B cell (primary cell): ENCODE data around the gene CFAP20. TPM values are rescaled to one million over a fixed set of nuclear protein-coding genes. Genes with fewer than 3 reads are reported as not detected.

Experiments
- ATAC-seq: fragments of 200-7000 bp; cut with Tn5 transposase; one replicate; pipeline ENCODE4 v1.10.0; 2021; ENCODE audit warnings: low read depth, mild to moderate bottlenecking, moderate number of reproducible peaks, moderate library complexity
- CTCF ChIA-PET: fragments of 350-600 bp; sonication (Branson Sonifier 250); formaldehyde crosslinking; loops from one replicate; lab custom pipeline; 2021; ENCODE audit warnings: antibody characterized with exemption, inconsistent platforms; lab: Charles Lee
- POLR2A ChIA-PET: fragments of 350-600 bp; sonication (Branson Sonifier 250); formaldehyde crosslinking; loops from one replicate; lab custom pipeline; 2021; ENCODE audit warnings: antibody characterized with exemption; lab: Charles Lee
- DNase-seq: peaks from one replicate; pipeline ENCODE4 v3.0.0; 2013
- H2AFZ ChIP-seq: 2 replicates; pipeline ENCODE4 v1.6.1; 2012; ENCODE audit warnings: mild to moderate bottlenecking, low read depth, low read length; ENCODE audit not compliant: insufficient read depth, poor library complexity, severe bottlenecking
- H3K27ac ChIP-seq, 2 donors: 1 replicate in 1 of 2; 2 replicates in 1 of 2; pipeline ENCODE4 v1.5.1; 2012 to 2013; ENCODE audit warnings: low read length in 2 of 2, mild to moderate bottlenecking in 2 of 2, moderate library complexity in 1 of 2
- H3K27me3 ChIP-seq, 4 experiments: fragments of 200-600 bp in 1 of 4; sonication (generic) in 1 of 4; replicated peaks in 1 of 4; 1 replicate in 2 of 4; 2 replicates in 2 of 4; pipeline versions ENCODE4 v1.6.1 to v1.7.0; 2013 to 2016; ENCODE audit warnings: low read length in 3 of 4, mild to moderate bottlenecking in 2 of 4, mixed read lengths in 1 of 4, moderate library complexity in 1 of 4; ENCODE audit not compliant: insufficient read depth in 4 of 4, control insufficient read depth in 3 of 4; ENCODE audit errors: control extremely low read depth in 1 of 4
- H3K36me3 ChIP-seq, 2 experiments: replicated peaks in 1 of 2; 1 replicate in 1 of 2; 2 replicates in 1 of 2; pipeline versions ENCODE4 v1.6.1 to v1.7.1; 2013; ENCODE audit warnings: low read length in 1 of 2; ENCODE audit not compliant: insufficient read depth in 2 of 2, control insufficient read depth in 1 of 2; ENCODE audit errors: control extremely low read depth in 1 of 2, extremely low read depth in 1 of 2
- H3K4me1 ChIP-seq, 2 donors: fragments of 200-600 bp in 1 of 2; sonication (generic) in 1 of 2; 1 replicate in 1 of 2; 2 replicates in 1 of 2; pipeline versions ENCODE4 v1.5.1 to v1.6.1; 2013 to 2017; ENCODE audit warnings: low read length in 2 of 2; ENCODE audit not compliant: control insufficient read depth in 2 of 2, insufficient read depth in 2 of 2
- H3K4me2 ChIP-seq: replicated peaks from 2 replicates; pipeline ENCODE3; 2012; ENCODE audit warnings: mild to moderate bottlenecking, low read depth, low read length; ENCODE audit not compliant: poor library complexity, severe bottlenecking
- H3K4me3 ChIP-seq, 5 experiments: fragments of 200-600 bp in 1 of 5; sonication (generic) in 1 of 5; 1 replicate in 3 of 5; 2 replicates in 2 of 5; pipeline versions ENCODE4 v1.5.1 to v1.7.0; 2011 to 2016; ENCODE audit warnings: low read length in 4 of 5, mild to moderate bottlenecking in 4 of 5, low read depth in 2 of 5, control low read depth in 1 of 5, moderate library complexity in 1 of 5; ENCODE audit not compliant: insufficient read depth in 1 of 5; ENCODE audit errors: control extremely low read depth in 1 of 5, extremely low read depth in 1 of 5
- H3K79me2 ChIP-seq: fragments of 200-600 bp; sonication (generic); one replicate; pipeline ENCODE4 v1.6.0; 2016; ENCODE audit warnings: low read length; ENCODE audit not compliant: control insufficient read depth, insufficient read depth
- H3K9ac ChIP-seq: fragments of 200-600 bp; sonication (generic); 2 replicates; pipeline ENCODE4 v1.6.1; 2017; ENCODE audit warnings: mild to moderate bottlenecking, low read length, moderate library complexity
- H3K9me3 ChIP-seq, 3 donors: one replicate each; pipeline versions ENCODE4 v1.6.1 to v1.7.1; 2013; ENCODE audit warnings: low read length in 2 of 3; ENCODE audit not compliant: control insufficient read depth in 2 of 3, insufficient read depth in 1 of 3; ENCODE audit errors: control extremely low read depth in 1 of 3
- H4K20me1 ChIP-seq: 2 replicates; pipeline ENCODE4 v1.6.0; 2012; ENCODE audit warnings: mild to moderate bottlenecking, low read length; ENCODE audit not compliant: insufficient read depth, control insufficient read depth, poor library complexity, severe bottlenecking
- H3K27ac Mint-ChIP-seq: one replicate; pipeline ENCODE4 v1.8.0; 2021; ENCODE audit warnings: mixed read lengths
- H3K27me3 Mint-ChIP-seq: one replicate; pipeline ENCODE4 v1.8.0; 2021; ENCODE audit warnings: mixed read lengths
- H3K4me1 Mint-ChIP-seq: one replicate; pipeline ENCODE4 v1.8.0; 2021; ENCODE audit warnings: mixed read lengths
- H3K4me3 Mint-ChIP-seq: one replicate; pipeline ENCODE4 v1.8.0; 2021; ENCODE audit warnings: mixed read lengths
- H3K9me3 Mint-ChIP-seq: one replicate; pipeline ENCODE4 v1.8.0; 2022; ENCODE audit warnings: mixed read lengths; ENCODE audit not compliant: insufficient read depth
- EZH2 ChIP-seq: IDR thresholded peaks from 2 replicates; pipeline ENCODE4 v1.6.1; 2012; ENCODE audit warnings: borderline replicate concordance, low read depth, mild to moderate bottlenecking, moderate library complexity, low read length; ENCODE audit not compliant: insufficient read depth, poor library complexity, severe bottlenecking
- WGBS: methylation state at CpG from one replicate; pipeline ENCODE4 v1.1.5; 2013; ENCODE audit warnings: missing lambda C conversion rate; ENCODE audit not compliant: insufficient coverage; 5-methylcytosine and 5-hydroxymethylcytosine counted together
- intact Hi-C: fragments of 100-400 bp; cut with micrococcal nuclease; formaldehyde crosslinking; loops from one replicate; pipeline ENCODE4 v1.10.0; 2022
- polyA plus RNA-seq: library from polyadenylated mRNA; depleted of rRNA; stranded (reverse); fragments of >200 nt; gene quantifications from 2 replicates; pipeline ENCODE4 v1.2.3, GENCODE V29; 2012
- total RNA-seq, 2 donors: library from RNA; stranded (reverse); fragments of 120-200 nt in 1 of 2; gene quantifications; 1 replicate in 1 of 2; 2 replicates in 1 of 2; pipeline versions ENCODE4 v1.2.3 to v1.2.4, GENCODE V29; 2013 to 2022
- TF ChIP-seq, protein P1 (sequence below): fragments of 200-600 bp; IDR thresholded peaks from one replicate; pipeline ENCODE4 v1.8.0; 2022; ENCODE audit warnings: antibody characterized with exemption, mild to moderate bottlenecking

CFAP20 gene
- total and polyA plus RNA-seq, 2 donors (not counting 1 experiment from before 2014, with no cell fraction given), result 27.3 to 45.4 TPM

DNA sequence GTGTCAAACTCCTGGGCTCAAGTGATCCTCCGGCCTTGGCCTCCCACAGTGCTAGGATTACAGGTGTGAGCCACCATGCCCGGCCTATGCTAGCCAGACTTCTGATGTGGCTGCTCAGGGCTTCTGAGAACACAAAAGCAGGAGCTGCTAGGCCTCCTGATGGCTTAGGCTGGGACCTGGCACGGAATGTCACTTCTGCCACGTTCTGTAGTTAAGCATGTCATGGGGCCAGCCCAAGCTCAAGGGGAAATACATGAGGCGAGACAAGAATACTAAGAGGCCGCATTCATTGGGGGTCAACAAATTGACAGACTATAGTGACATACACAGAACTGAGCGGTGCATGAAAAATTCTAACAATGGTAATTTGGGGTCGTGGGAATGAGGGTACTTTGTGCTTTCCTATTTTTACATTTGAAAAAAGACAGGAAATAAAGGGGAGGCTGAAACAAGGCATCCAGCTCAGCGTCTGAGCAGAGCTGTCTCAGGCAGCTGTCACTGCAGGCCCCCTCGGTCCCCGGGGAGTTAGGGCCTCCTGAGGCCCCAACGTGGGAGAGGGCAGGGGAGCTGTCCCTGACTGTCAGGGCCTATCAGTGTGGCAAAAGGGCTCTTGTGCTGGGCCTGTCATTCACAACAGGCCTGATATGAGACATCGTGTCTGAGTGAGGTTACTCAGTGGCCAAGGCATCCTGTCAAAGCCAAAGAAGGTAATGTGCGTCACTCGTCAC is 26.4 kb downstream of the CFAP20 start:
- CTCF ChIA-PET, result interaction anchor here (1.4 kb wide), 1 partner anchor 45 kb away, joined by 3 read pairs; no protein-coding TSS in a partner anchor
- no peak for ATAC-seq
- no peak overlapping the region for H3K4me3 Mint-ChIP-seq

DNA sequence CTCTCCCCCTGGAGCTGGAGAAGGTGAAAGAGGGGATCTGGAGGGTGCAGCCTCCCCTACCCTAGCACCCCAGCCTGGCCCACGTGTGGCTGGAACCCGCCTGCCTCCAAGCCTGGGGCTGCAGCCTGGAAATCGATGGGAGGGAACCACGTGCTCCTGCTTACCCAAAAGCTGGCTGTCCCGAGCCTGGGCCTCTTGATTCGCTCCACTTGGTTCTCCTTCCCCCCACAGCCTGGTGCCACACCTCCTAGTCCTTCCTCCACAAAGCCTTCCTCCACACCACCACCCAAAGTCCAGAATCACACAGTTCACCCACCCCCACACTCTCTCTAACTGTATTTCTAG is 29.3 kb downstream of the CFAP20 start:
- no peaks in the 10 kb centered on the region for H3K4me1 ChIP-seq
- H3K27me3 ChIP-seq, result peaks cover 0 to 9% (median 2%) of the 10 kb centered on the region in 4 experiments
- peaks cover 10% of the 10 kb centered on the region for H3K27me3 Mint-ChIP-seq
- DNase-seq, result no peak
- no peak overlapping the region for H3K27ac Mint-ChIP-seq
- no peak overlapping the region for H3K4me3 Mint-ChIP-seq
- intact Hi-C loops, result no loop called here
- no peak overlapping the region for H3K4me2 ChIP-seq
- H3K9me3 Mint-ChIP-seq, result no peaks in the 10 kb centered on the region
- H4K20me1 ChIP-seq, result no peaks in the 10 kb centered on the region
- H3K4me3 ChIP-seq, result no peak overlapping the region
- WGBS, result 86% methylated on average over 6 of the region's 6 CpGs
- no peaks in the 10 kb centered on the region for H3K79me2 ChIP-seq
- no peaks in the 10 kb centered on the region for H3K9me3 ChIP-seq
- no peak overlapping the region for H3K9ac ChIP-seq
- no peaks in the 10 kb centered on the region for H3K4me1 Mint-ChIP-seq
- POLR2A ChIA-PET, result no interaction called here
- no peak overlapping the region for H3K27ac ChIP-seq
- no peak for TF ChIP-seq EZH2
- TF ChIP-seq, protein P1, sequence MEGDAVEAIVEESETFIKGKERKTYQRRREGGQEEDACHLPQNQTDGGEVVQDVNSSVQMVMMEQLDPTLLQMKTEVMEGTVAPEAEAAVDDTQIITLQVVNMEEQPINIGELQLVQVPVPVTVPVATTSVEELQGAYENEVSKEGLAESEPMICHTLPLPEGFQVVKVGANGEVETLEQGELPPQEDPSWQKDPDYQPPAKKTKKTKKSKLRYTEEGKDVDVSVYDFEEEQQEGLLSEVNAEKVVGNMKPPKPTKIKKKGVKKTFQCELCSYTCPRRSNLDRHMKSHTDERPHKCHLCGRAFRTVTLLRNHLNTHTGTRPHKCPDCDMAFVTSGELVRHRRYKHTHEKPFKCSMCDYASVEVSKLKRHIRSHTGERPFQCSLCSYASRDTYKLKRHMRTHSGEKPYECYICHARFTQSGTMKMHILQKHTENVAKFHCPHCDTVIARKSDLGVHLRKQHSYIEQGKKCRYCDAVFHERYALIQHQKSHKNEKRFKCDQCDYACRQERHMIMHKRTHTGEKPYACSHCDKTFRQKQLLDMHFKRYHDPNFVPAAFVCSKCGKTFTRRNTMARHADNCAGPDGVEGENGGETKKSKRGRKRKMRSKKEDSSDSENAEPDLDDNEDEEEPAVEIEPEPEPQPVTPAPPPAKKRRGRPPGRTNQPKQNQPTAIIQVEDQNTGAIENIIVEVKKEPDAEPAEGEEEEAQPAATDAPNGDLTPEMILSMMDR, result no peak
- CTCF ChIA-PET, result no interaction called here
- no peaks in the 10 kb centered on the region for H3K36me3 ChIP-seq
- ATAC-seq, result no peak
- H2AFZ ChIP-seq, result no peak overlapping the region

More for the DNA sequence above, 26.4 kb downstream of the CFAP20 start:
- no peaks in the 10 kb centered on the region for H3K9me3 ChIP-seq
- H3K9me3 Mint-ChIP-seq, result no peaks in the 10 kb centered on the region
- no peak overlapping the region for H2AFZ ChIP-seq
- H3K27me3 Mint-ChIP-seq, result peaks cover 3% of the 10 kb centered on the region
- H3K4me1 Mint-ChIP-seq, result no peaks in the 10 kb centered on the region
- H3K27ac Mint-ChIP-seq, result no peak overlapping the region
- WGBS, result 59% methylated on average over 13 of the region's 15 CpGs
- no peaks in the 10 kb centered on the region for H4K20me1 ChIP-seq
- no peak overlapping the region for H3K4me2 ChIP-seq
- no peak overlapping the region for H3K9ac ChIP-seq
- intact Hi-C loops, result no loop called here
- DNase-seq, result no peak
- POLR2A ChIA-PET, result no interaction called here
- H3K27ac ChIP-seq, result no peak overlapping the region
- no peak overlapping the region for H3K4me3 ChIP-seq
- H3K4me1 ChIP-seq, result no peaks in the 10 kb centered on the region
- no peaks in the 10 kb centered on the region for H3K27me3 ChIP-seq
- H3K79me2 ChIP-seq, result no peaks in the 10 kb centered on the region
- no peak for TF ChIP-seq EZH2
- TF ChIP-seq, protein P1, result no peak
- H3K36me3 ChIP-seq, result no peaks in the 10 kb centered on the region
